Subcutaneous abdominal adipose tissue (tissue), 5 donors: Measurements from ENCODE around the gene BCKDHB.
"Not testable (repeated sequence)": the region's sequence is repeated elsewhere in the genome, so short reads cannot be mapped to it uniquely, and the experiment has no call there.

Source experiments
- H3K27ac ChIP-seq: one replicate; pipeline ENCODE4 v1.7.0; 2013; ENCODE audit warnings: low read depth, mild to moderate bottlenecking, inconsistent platforms, low read length, moderate library complexity
- H3K27me3 ChIP-seq, 5 donors: one replicate each; pipeline ENCODE4 v1.7.0; 2013; ENCODE audit warnings: low read length in 5 of 5, inconsistent platforms in 1 of 5; ENCODE audit not compliant: control insufficient read depth in 5 of 5, insufficient read depth in 4 of 5
- H3K36me3 ChIP-seq, 5 donors: one replicate each; pipeline ENCODE4 v1.7.0; 2013; ENCODE audit warnings: low read length in 5 of 5; ENCODE audit not compliant: control insufficient read depth in 5 of 5, insufficient read depth in 5 of 5
- H3K4me1 ChIP-seq, 5 donors: one replicate each; pipeline ENCODE4 v1.7.0; 2013; ENCODE audit warnings: low read length in 5 of 5, mild to moderate bottlenecking in 3 of 5, moderate library complexity in 1 of 5; ENCODE audit not compliant: control insufficient read depth in 5 of 5, insufficient read depth in 5 of 5
- H3K4me3 ChIP-seq, 5 donors: one replicate each; pipeline ENCODE4 v1.7.0; 2013; ENCODE audit warnings: low read length in 5 of 5, low read depth in 1 of 5
- H3K9ac ChIP-seq, 5 donors: one replicate each; pipeline ENCODE4 v1.7.0; 2013; ENCODE audit warnings: low read length in 5 of 5, mild to moderate bottlenecking in 4 of 5, moderate library complexity in 3 of 5
- H3K9me3 ChIP-seq, 5 donors: one replicate each; pipeline ENCODE4 v1.7.0; 2013; ENCODE audit warnings: low read length in 5 of 5; ENCODE audit not compliant: control insufficient read depth in 5 of 5
- donor health status: healthy.
- donor health status: healthy.
- donor health status: healthy.
- donor health status: healthy.
- donor health status: healthy.

The BCKDHB gene

DNA sequence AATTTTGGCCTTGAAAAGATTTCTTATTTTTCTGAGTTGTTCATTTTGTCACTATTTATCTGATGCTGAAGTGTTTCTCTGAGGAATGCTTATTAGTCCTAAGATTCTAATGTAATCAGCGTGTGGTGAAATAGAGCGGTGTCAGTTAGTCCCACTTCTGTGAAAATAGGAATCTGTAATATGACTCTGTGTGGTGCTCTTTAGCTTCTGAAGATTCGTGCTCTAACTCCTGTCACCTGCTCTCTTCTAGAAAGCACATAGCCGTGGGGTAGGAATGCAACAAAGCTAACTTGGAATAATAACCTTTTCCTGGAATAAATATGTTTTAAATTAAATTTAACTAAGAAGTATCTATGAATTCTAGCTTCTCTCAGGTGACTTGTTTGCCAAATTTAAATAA, 90.4 kb downstream of the BCKDHB start:
- Histone ChIP-seq H3K4me1 (no peaks in the 10 kb centered on the region), H3K9me3 (no peaks in the 10 kb centered on the region), H3K4me3 (no peak overlapping the region), H3K27ac (no peak overlapping the region), H3K27me3 (no peaks in the 10 kb centered on the region), H3K9ac (no peak overlapping the region), H3K36me3 (no peaks in the 10 kb centered on the region)

- no peak overlapping the region for H3K27ac ChIP-seq
- H3K27me3 ChIP-seq = no peaks in the 10 kb centered on the region
- H3K9ac ChIP-seq = no peak overlapping the region
- H3K4me3 ChIP-seq = no peak overlapping the region
- H3K4me1 ChIP-seq = no peaks in the 10 kb centered on the region
- no peaks in the 10 kb centered on the region for H3K9me3 ChIP-seq
- H3K36me3 ChIP-seq = no peaks in the 10 kb centered on the region
These were observed 91.0 kb downstream of the BCKDHB start for GRCh38 chr6:80197474-80197873.

- Histone ChIP-seq H3K4me1 (no peaks in the 10 kb centered on the region), H3K9me3 (no peaks in the 10 kb centered on the region), H3K27me3 (no peaks in the 10 kb centered on the region), H3K27ac (no peak overlapping the region), H3K9ac (no peak overlapping the region), H3K4me3 (no peak overlapping the region), H3K36me3 (no peaks in the 10 kb centered on the region)
These were observed 91.5 kb downstream of the BCKDHB start for GRCh38 chr6:80197986-80198385.

GRCh38 chr6:80203283-80203682, 96.8 kb downstream of the BCKDHB start:
- H3K36me3 ChIP-seq = peaks cover 0 to 5% (median 0%) of the 10 kb centered on the region in 5 donors

GRCh38 chr6:80205404-80205803, 98.9 kb downstream of the BCKDHB start:
- Histone ChIP-seq H3K9me3 (no peaks in the 10 kb centered on the region), H3K4me3 (no peak overlapping the region), H3K27me3 (no peaks in the 10 kb centered on the region), H3K27ac (no peak overlapping the region), H3K4me1 (no peaks in the 10 kb centered on the region), H3K9ac (no peak overlapping the region), H3K36me3 (peaks cover 0 to 5% (median 0%) of the 10 kb centered on the region in 5 donors)

More at GRCh38 chr6:80203283-80203682, 96.8 kb downstream of the BCKDHB start:
- no peaks in the 10 kb centered on the region for H3K9me3 ChIP-seq
- no peak overlapping the region for H3K9ac ChIP-seq
- no peak overlapping the region for H3K27ac ChIP-seq
- H3K4me3 ChIP-seq = no peak overlapping the region
- no peaks in the 10 kb centered on the region for H3K4me1 ChIP-seq
- H3K27me3 ChIP-seq = no peaks in the 10 kb centered on the region

- H3K27me3 ChIP-seq = no peaks in the 10 kb centered on the region
- no peaks in the 10 kb centered on the region for H3K9me3 ChIP-seq
- no peak overlapping the region for H3K9ac ChIP-seq
- peaks cover 0 to 5% (median 0%) of the 10 kb centered on the region in 5 donors for H3K36me3 ChIP-seq
- H3K4me1 ChIP-seq = no peaks in the 10 kb centered on the region
- no peak overlapping the region for H3K4me3 ChIP-seq
- H3K27ac ChIP-seq = no peak overlapping the region
These were observed 100.3 kb downstream of the BCKDHB start for GRCh38 chr6:80206758-80207157.

- H3K27ac ChIP-seq = no peak overlapping the region
- H3K27me3 ChIP-seq = no peaks in the 10 kb centered on the region
These were observed 103.0 kb downstream of the BCKDHB start for GRCh38 chr6:80209430-80209829.

DNA sequence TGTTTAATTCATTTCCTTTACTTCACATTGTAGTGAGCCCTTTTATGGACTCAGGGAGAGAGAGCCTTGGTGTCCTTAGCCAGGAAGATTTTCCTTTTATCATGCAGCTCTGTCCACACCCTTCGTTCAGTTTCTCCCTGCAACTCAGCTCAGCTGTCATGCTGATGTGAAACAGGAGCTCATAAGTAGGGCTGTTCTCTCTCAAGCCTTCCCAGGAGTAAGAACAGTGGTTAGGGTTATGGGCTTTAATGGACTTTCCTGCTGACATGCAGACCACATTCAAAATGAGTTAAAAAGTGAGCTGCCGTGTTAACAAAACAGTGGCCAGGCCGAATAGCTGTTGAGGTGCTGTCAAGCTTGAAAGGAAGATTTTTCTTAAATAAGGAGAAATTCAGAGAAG, 104.1 kb downstream of the BCKDHB start:
- no peak overlapping the region for H3K27ac ChIP-seq
- H3K9me3 ChIP-seq = no peaks in the 10 kb centered on the region
- no peak overlapping the region for H3K9ac ChIP-seq
- no peaks in the 10 kb centered on the region for H3K4me1 ChIP-seq
- no peaks in the 10 kb centered on the region for H3K36me3 ChIP-seq
- H3K4me3 ChIP-seq = no peak overlapping the region
- H3K27me3 ChIP-seq = no peaks in the 10 kb centered on the region

More at GRCh38 chr6:80209430-80209829, 103.0 kb downstream of the BCKDHB start:
- Histone ChIP-seq H3K4me1 (no peaks in the 10 kb centered on the region), H3K36me3 (peaks cover 0 to 5% (median 0%) of the 10 kb centered on the region in 5 donors), H3K4me3 (no peak overlapping the region), H3K9ac (no peak overlapping the region), H3K9me3 (no peaks in the 10 kb centered on the region)

DNA sequence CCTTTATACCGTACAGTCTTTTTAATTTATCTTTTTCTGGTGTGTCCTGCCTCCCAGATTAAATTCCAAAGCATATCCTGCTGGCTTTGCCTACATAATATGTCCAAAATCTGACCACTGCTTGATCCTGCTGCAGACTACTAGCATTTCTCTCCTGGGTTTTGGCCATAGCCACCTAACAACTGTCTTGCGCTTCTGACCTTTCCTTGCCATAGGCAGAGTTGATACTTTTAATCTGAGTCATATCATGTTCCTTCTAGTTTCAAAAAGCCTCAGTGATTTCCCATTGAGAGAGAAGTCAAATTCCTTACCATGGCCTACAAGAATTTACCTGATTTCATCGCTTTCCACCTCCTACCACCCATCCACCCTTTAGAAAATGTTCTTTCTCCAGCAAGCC, 104.8 kb downstream of the BCKDHB start:
- no peaks in the 10 kb centered on the region for H3K27me3 ChIP-seq
- no peaks in the 10 kb centered on the region for H3K4me1 ChIP-seq
- no peak overlapping the region for H3K4me3 ChIP-seq
- H3K9me3 ChIP-seq = no peaks in the 10 kb centered on the region
- no peak overlapping the region for H3K9ac ChIP-seq
- H3K36me3 ChIP-seq = no peaks in the 10 kb centered on the region
- H3K27ac ChIP-seq = no peak overlapping the region

DNA sequence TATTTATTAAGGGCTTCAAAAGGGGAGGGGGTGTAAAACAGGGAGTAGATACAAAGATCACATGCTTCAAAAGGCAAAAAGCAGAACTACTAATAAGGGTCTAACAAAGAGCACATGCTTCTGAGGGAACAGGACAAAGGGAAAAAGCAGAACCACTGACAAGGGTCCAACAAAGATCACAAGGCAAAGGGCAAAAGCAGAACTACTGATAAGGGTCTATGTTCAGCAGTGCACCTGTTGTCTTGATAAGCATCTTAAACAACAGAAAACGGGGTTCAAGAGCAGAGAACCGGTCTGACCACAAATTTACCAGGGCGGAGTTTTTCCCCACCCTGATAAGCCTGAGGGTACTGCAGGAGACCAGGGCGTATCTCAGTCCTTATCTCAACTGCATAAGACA, 105.4 kb downstream of the BCKDHB start:
- not testable (repeated sequence) for H3K9ac ChIP-seq, H3K27ac ChIP-seq

DNA sequence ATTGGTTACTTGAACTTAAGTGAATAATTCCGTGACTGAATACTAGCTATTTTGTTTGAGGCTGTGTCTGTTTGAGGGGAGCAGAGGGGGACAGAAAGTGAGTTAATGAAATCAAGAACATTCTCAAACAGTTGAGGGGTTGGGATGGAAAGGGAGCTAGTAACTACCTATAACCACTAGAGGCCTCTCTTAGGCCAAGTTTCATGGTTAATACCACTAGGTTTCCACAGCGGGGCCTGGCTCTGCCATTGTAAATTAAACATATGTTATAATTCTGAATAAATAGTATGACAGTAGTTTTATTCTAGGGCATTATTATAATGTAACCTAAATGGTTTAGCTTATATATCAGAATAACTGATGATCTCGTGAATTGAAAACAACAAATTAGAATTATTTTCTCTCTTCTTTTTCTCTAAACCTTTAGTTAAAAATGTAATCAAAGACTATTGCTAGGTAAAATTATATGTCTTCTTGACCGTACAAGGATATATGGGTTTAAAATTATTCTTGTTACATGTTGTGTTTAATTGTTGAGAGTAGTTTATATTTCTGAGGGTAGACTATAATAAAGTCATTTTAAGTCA, 108.1 kb downstream of the BCKDHB start:
- H3K27me3 ChIP-seq = no peaks in the 10 kb centered on the region
- no peak overlapping the region for H3K27ac ChIP-seq
- H3K9me3 ChIP-seq = no peaks in the 10 kb centered on the region
- H3K4me3 ChIP-seq = no peak overlapping the region
- H3K4me1 ChIP-seq = no peaks in the 10 kb centered on the region
- H3K9ac ChIP-seq = no peak overlapping the region
- H3K36me3 ChIP-seq = no peaks in the 10 kb centered on the region

More for the DNA sequence above, 105.4 kb downstream of the BCKDHB start:
- not testable (repeated sequence) for H3K4me3 ChIP-seq, H3K9me3 ChIP-seq, H3K27me3 ChIP-seq, H3K4me1 ChIP-seq, H3K36me3 ChIP-seq
